GM19455 (cell line): ENCODE measurements around the gene ID3.
A peak's percentile ranks its signal among the peaks of the same experiment; 100 is the strongest.

Source experiments
- ATAC-seq: cut with Tn5 transposase; IDR thresholded peaks from one replicate; pipeline ENCODE4 v1.9.1; 2021; ENCODE audit not compliant: unreplicated experiment

Gene ID3

DNA sequence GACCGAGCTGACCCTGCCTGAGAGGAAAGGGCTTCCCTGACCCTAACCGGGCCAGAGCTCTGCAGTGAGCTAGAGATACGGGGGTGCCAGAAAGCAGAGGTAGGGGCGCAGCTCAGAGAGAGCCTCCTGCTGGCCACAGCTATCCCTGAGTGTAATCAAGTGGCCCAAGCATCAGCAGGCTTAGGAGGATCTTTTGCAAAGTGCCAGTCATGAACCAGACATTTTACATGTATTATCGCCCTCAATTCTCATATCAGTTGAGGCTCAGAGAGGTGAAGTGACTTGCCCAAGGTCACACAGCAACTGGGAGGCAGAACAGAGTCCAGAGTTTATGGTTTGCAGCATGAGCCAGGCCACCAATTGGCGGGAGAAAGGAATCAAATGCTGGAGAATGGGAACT, 7.0 kb upstream of the ID3 start:
- no peak for ATAC-seq

DNA sequence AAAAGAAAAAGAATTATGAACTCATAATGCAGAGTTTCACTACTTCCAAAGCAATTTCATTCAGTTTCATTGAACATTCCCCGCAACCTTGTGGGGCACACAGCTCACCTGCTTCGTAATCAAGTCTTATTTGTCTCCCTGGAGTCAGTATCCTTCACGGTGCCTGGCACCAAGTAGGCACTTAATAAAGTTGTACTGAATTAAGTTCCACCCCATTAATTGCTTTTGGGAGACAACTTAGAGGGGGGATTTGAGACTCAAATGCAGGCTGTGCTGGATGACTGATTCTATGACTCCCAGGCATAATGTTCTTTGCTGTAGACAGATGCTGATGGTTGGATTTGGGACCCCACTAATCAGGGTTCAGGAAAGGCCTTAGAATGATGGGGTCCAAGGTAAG, 6.5 kb upstream of the ID3 start:
- no peak for ATAC-seq

DNA sequence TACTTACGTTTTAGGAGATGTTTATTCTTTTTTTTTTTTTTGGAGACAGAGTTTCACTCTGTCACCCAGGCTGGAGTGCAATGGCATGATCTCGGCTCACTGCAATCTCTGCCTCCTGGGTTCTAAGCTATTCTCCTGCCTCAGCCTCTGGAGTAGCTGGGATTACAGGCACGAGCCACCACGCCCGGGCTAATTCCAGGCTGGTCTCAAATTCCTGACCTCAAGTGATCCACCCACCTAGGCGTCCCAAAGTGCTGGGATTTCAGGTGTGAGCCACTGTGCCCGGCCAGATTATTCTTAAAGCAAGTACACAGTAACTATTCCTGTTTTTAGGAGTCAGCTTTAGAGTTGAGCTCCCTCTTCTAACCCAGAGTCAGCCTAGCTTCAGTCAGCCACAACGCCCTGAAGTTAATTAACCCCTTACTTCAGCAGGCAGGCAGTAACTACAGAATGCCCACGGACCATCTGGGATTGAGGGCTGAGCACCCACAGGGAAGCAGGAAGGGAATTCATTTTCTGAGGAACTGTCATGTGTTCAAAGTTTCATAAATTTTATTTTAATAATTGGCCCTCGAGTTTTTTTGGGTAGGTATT, 5.3 kb upstream of the ID3 start:
- no peak for ATAC-seq

DNA sequence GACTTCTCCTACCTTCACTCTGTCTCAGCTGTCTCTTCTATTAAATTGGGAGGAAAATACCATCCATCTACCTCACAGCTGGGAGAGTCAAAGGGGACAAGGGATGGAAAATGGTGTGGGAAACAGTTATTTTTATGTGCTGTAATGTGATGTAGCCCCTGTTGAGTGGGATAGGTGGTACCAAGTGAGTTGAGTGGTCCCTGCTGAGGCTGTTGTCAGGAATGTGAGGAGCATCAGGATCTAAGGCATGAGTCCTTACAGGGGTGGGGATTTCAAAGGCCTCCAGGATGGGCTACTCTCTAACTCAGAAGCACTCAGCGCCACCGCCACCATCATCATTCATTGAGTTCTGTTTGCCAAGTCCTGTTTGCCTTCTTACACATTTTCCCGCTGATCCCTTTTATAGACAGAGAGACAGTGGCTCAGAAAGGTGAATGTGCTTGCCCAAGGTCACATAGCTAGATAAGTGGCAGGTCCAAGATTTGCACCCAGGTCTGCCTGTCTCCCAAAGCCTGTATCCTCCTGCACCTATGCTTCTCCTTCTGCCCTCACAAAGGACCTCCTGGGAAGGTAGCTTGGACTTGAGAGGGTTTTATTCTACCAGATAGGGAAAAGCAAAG, 4.6 kb upstream of the ID3 start:
- ATAC-seq: no peak

DNA sequence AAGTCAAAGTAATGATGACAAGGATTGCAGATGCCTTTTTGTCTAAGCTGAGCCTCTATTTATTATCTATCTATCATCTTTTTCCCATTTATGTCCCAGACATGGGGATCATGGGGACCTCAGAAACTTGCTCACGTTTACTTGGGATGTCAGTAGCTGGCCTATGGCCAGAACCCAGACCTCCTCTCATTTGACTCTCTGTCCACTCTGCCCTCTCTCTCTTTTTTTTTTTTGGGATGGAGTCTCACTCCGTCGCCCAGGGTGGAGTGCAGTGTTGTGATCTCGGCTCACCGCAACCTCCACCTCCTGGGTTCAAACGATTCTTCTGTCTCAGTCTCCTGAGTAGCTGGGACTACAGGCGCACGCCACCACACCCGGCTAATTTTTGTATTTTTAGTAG, 3.7 kb upstream of the ID3 start:
- no peak for ATAC-seq

DNA sequence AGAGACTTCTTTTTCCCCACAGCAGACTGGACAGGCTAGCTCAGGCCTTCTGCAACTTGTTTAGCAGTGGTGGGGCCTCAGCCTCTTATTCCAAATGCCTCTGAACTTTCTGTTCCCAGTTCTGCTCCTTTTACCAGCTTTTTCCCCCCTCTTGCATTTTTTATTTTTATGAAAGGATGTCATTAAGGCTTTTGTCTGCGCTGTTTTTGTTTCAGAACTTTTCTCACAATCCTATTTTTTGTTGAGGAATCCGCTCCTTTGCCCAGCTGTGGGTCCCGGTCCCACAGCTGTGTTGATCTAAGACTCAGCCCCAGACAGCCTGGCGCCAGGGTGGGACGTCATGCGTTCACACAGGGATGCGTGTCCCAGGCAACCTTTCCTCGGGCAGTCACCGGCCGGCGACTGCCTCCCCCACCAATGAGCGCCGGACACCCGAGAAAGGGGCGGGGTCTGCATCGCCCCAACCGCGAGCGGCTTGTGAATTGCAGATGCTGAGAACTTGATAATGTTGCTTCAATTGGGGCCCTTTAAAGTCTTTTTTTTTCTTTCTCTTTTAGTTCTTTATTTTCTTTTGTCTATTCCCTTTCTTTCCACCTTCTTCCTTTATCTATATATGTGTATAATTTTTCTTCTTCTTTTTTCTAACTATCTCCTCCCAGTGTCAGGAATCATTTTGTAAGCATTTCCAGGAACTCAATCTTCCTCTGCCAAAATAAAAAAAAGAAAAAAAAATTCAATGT, 3.0 kb upstream of the ID3 start:
- ATAC-seq: no peak

DNA sequence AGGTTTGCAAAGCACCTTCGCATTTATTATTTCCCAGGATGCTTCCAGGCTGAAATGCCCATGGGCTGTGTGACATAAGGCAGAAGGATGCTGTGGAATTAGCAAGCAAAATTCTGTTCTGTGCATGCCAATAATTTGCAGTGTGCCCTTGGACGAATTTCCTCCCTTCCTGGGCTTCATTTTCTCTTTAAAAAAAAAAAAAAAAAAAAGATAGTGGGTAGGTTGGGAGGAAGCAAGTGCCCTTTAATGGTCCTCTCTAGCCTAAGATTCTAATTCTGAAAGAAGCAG, 2.5 kb upstream of the ID3 start:
- ATAC-seq: no peak

DNA sequence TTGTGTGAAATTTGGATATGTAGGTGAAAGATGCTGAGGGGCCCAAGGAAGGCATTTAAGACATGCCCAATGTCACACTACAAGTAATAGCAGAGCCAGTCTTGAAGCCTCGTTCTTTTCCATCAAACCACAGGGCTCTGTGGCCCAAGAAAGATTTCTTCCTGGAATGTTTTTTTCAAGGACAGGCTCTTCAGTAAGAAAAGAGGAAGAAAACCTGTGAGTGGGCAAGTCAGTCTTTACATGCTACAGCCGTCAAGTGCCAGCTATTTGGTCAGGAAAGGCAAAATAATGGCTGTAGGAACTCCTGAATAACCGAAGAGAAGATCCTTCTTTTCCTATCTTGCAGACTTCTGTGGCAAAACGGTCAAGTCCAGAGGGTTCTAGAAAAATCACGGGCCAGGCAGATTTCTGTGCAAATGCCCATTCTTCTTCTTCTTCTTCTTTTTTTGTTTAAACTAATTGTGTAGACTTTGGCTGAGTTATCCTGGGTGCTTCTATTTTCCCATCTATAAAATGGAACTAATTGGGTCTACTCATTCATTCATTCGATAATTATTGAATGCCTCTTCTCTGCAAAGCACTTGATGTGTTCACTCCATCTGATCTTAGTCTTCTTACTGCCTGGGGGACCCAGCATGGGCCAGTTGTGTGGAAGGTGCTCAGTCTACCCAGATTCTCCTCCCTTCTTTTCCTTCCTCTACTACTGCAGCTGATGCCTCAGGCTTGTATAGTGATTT, 1.9 kb upstream of the ID3 start:
- ATAC-seq: no peak

DNA sequence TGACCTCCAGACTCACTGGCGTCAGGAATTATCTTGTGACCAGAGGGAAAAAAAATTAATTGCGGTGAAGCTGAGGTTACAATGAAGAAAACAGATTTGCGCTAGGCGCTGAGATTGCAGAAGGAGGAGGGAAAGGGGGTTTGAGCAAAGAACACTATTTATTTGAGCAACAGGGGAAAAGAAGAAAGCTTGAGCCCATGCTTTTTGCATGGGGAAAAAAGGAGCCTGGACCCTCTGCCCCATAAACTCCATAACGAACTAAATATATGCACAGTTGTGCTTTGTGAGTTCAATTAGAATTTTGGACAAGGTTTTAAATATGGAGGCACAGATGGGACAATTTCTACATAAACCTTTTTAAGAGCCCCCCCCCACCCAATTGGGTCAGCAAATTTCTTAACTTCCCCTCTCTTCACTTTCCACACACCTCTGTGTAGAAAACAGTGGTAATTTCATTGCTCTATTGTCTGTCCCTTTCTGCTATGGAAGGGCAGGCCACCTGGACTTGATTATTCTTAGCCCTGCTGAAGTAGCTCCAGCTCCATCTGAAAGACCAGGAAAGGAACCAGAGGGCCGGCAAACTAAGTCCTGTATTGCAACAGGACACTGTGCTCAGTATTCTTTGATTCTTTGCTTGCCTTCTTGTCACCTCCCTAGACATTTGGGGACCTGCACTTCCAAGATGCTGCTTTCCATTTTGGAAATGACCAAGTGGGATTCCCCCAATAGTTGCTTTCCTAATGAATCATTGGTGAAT, 862 bp upstream of the ID3 start:
- ATAC-seq: no peak

DNA sequence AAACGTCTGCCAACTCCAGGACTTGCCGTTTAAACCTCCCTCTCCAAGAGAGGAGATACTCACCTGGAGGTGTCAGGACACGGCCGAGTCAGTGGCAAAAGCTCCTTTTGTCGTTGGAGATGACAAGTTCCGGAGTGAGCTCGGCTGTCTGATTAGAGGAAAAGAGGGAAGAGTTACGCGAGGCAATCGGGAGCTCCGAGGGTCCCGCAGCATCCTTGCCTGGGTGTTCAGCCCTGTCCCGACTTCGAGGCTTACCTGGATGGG, 497 bp downstream of the ID3 start:
- no peak for ATAC-seq

DNA sequence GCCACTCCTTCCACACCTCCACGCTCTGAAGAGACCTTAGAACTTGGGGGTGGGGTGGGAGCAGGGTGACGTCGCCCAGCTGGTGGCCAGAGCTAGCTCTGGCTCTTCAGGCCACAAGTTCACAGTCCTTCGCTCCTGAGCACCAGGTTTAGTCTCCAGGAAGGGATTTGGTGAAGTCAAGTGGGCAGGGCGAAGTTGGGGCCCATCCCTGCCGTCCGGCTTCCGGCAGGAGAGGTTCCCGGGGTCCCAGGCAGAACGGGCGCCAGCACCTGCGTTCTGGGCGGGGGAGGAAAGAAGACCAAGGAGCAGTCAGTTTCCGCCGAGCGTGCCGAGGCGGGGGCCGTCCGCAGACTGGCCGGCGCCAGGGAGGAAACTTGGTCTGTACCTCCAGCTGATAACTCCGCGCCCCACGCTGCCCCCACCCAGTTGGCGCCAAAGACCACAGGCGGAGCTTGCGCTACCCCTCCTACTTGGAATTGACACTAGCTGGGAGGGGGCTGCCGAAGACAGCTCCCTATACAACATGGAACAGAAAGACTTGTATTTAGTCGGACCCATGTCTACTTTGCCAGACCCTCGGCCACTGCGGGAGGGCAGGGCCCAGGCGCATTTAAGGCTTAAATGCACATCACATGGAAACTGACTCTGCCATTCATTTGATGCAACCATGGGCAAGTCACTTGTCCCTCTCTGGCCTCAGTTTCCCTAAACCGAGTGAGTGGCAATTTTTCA, 995 bp downstream of the ID3 start:
- no peak for ATAC-seq

DNA sequence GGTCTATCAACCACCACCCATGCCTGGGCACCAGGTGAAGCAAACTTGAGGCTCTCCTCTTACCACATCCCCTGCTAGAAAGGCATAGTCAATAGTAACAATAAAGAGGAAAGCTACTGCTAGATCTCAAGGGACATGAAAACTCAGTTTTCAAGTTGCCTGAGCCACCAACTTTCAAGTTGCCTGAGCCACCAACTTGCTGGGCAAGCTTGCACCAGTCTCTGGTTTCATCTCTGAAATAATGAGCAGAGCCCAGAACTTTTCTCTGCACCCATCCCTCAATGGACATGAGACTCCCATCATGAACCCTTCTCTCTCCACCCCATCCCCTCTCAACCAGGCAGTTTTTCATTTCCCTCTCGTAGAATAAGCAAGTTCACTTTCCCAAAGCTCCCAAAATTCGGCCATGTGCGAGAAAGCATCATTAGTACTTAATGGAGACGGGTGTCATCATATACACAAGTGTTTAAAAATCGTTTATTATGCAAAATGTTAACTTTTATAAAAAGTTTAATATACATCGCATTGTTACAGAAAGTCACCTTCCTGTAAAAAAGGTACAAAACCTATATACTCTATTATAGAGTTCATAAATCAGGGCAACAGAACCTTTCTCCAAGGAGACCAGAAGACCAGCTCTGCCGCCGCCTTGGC, 1.7 kb downstream of the ID3 start:
- no peak for ATAC-seq

DNA sequence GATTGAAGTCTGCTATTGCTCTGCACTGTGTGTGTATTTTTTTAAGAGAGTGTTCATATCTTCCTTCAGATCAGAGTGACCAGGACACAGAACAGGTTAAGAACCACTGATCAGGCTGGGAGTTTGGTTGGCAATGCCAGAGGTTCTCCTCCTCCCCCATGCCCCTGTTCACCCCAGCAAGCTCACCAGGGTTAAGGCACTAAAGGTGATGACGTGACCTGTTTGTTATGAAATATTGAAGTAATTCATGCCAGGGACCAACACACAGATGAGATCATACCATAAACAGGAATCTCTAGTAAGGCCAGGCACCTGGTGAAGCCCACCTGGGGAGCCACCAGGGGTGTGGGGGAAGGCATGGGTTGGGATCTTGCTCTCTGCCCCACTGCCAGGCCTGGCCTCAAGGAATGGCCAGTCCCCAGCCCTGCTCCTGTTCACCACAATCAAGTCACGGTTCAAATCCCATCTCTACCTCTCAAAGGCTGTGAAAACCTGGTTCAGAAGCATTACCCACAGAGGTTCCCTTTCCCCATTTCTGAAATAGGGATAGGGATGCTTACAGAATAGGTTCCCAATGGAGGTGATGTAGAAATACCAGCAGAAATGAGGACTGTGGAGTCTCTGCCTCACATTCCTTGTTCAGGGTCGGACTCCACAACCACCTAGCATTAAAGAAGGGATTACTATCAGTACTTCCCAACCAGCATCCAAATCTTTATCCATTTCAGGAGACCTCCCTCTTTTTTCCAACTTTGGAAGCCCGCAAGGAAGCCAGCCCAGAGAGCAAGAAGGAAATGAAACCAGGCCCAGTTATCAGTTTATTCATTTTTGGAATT, 2.4 kb downstream of the ID3 start:
- ATAC-seq: no peak

DNA sequence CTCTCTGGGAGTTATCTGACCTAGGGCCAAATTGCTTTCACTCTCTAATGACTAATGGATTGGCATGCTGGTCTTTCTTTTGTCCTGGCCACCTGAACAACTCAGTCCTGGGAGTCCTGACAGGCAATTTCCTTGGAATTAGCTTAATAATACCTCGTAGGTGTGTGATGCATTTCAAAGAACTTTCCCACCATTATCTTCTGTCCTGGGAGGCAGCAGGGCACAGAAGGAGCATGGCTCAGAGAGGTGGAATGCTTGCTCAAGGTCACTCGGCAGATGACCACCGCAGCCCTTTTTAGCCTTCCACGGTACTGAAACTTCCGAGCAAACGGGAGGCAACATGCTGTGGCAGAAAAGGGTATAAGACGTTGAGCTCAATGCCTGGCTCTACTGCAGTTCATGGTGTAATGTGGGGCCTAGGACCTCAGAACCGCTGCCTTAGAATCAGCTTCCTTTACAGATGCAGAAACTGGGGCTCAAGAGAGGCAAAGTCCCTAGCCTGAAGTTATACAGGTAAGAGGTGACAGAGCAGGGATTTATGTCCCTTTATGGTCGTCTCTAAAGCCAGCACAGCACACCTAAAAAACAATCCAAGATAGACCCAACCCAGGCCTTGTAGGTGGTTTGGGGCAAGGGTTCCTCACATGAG, 3.2 kb downstream of the ID3 start:
- ATAC-seq: no peak

DNA sequence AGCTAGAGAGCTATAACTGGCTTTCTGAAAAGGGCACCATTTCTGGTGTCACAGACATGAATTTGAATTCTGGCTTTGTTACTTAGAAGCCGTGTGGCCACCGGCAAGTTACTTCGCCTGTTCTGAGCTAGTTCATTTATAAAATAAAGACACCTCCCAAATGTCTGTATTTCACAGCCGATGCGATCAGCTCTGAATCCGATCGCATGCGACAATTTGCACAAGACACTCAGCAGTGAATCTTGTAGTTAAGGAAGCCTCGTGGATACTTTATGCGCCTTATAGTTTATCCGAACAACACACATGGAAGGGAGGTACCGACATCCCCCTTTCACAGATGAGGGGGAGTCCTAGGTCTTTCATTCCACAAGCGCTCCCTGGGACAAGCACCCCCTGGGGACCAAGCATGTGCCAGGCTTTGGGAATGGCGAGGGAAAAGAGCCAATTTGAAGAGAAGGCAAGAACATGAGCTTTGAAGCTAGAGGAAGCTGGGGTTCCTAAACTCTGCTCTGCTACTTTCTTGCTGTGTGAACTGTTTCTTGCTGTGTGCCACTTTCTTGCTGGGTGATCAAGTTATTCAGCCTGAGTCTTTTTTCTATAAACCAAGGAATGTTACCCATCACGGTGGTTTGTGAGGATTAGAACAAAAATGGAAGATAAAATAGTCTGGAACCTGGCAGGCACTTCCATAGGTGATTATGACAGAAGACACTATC, 3.9 kb downstream of the ID3 start:
- ATAC-seq: no peak

DNA sequence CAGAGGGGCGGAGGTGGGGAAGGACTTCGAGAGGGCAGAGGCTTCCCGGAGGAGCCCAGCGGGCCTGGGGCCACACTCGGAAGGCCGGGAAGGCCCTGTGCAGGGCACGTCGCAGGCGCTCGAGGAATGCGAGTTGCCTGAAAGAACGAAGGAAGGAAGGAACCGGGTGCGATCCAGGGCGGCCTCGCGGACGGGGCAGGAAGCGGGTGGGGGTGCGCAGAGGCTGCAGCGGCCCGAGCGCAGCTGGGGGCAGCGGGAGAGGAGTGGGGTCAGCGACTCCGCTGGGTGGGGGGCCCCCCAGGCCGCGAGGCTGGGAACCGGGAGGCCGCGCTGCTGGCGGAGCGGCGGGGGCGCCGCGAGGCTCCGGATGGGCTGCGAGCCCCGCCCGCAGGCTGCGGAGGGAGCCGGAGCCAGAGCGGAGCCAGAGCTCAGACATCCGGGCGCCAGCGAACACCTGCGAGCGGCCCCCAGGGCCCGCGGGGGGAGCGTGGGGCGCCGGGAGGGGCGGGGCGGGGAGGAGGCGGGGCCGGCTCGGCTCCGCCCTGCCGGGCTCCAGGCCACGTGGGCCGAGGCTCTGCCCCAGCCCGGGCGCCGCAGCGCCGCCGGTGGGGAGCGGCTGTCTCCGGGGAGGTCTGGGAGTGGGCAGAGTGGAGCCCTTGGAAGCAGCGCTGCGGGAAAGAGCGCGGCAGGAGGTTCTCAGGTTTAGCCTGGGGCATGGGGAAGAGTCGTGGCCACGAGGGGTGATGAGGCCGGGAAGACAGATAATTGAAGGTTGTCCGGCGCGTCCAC, 4.6 kb downstream of the ID3 start:
- ATAC-seq: peak; percentile 44

DNA sequence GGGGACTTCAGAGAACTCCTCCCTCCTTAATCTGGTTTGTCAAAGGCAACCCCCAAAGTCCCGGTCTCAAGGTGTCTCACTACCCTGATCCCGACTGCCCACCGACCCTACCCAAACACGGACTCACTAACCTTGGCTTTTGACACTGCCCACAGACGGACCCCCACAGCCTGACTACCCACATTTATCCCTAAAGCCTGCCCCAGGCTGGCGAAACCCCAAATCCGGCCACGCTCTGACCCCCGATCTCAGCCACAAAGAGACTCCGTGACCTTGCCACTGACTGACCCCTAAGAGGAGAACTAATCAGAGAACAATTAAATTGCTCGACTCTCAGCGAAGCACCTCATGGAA, 5.2 kb downstream of the ID3 start:
- no peak for ATAC-seq
